NT2/D1 (cell line): Measurements from ENCODE around the gene CCDC34.

ENCODE experiments used
- YY1 ChIP-seq: IDR thresholded peaks from 2 replicates; pipeline ENCODE4 v1.6.1; 2011; ENCODE audit not compliant: insufficient read length, insufficient read depth
- ZNF274 ChIP-seq: IDR thresholded peaks from 2 replicates; pipeline ENCODE4 v1.6.1; 2011; ENCODE audit warnings: mild to moderate bottlenecking, low read depth, low read length

- TF ChIP-seq YY1 (no peak), ZNF274 (no peak)
Observed at GRCh38 chr11:27305751-27306150, 57.3 kb downstream of the CCDC34 start.
